HepG2 (cell line): Measurements from ENCODE around the gene CDC42EP4.
"Not testable (repeated sequence)": the region's sequence is repeated elsewhere in the genome, so short reads cannot be mapped to it uniquely, and the experiment has no call there.

Experiments
- CTCF ChIP-seq: sonication (generic); formaldehyde crosslinking; IDR thresholded peaks from 2 replicates; pipeline ENCODE4 v1.5.0; 2020; ENCODE audit warnings: mild to moderate bottlenecking, missing genetic modification reagents, moderate library complexity
- EP300 ChIP-seq, 3 experiments: sonication (generic) in 1 of 3; formaldehyde crosslinking in 1 of 3; IDR thresholded peaks; 2 replicates each; pipeline versions ENCODE4 v1.5.1 to v1.6.1; 2011 to 2020; ENCODE audit warnings: low read depth in 2 of 3, low read length in 2 of 3, borderline replicate concordance in 1 of 3, improper control_type of control experiment in 1 of 3, mild to moderate bottlenecking in 1 of 3, missing genetic modification reagents in 1 of 3, moderate library complexity in 1 of 3
- FLYWCH1 ChIP-seq: sonication (generic); formaldehyde crosslinking; IDR thresholded peaks from 2 replicates; pipeline ENCODE4 v1.8.1; 2023; ENCODE audit warnings: mild to moderate bottlenecking, missing genetic modification reagents
- GABPA ChIP-seq, 2 experiments: IDR thresholded peaks; 2 replicates each; pipeline ENCODE4 v1.6.1; 2011 to 2016; ENCODE audit warnings: low read depth in 2 of 2, low read length in 1 of 2, missing biosample characterization in 1 of 2, missing genetic modification characterization in 1 of 2
- HMGXB4 ChIP-seq, 2 experiments: sonication (generic) in 1 of 2; formaldehyde crosslinking in 1 of 2; IDR thresholded peaks; 2 replicates each; pipeline versions ENCODE4 v1.4.0 to v1.6.1; 2018 to 2020; ENCODE audit warnings: missing genetic modification reagents in 2 of 2, borderline replicate concordance in 1 of 2, low read depth in 1 of 2, mild to moderate bottlenecking in 1 of 2, missing biosample characterization in 1 of 2
- MAFK ChIP-seq, 2 experiments: IDR thresholded peaks in 1 of 2; conservative IDR thresholded peaks in 1 of 2; 2 replicates each; pipeline ENCODE4 v1.6.1; 2011; ENCODE audit warnings: improper control_type of control experiment in 2 of 2, low read length in 2 of 2
- NCOR1 ChIP-seq: fragments of 200-600 bp; sonication (generic); IDR thresholded peaks from 2 replicates; pipeline ENCODE4 v1.7.0; 2017; ENCODE audit warnings: antibody characterized with exemption, low read length, borderline replicate concordance
- POLR2A ChIP-seq, 2 experiments: IDR thresholded peaks; 2 replicates each; pipeline ENCODE4 v1.6.1; 2011; ENCODE audit warnings: low read depth in 2 of 2, low read length in 2 of 2, mild to moderate bottlenecking in 1 of 2, moderate library complexity in 1 of 2; ENCODE audit not compliant: insufficient read depth in 1 of 2
- RAD21 ChIP-seq: fragments of 450-650 bp; formaldehyde crosslinking; IDR thresholded peaks from 2 replicates; pipeline ENCODE4 v1.5.0; 2020; ENCODE audit warnings: mild to moderate bottlenecking
- SRY ChIP-seq: sonication (generic); formaldehyde crosslinking; IDR thresholded peaks from 2 replicates; pipeline ENCODE4 v1.8.0; 2022; ENCODE audit warnings: mild to moderate bottlenecking, missing genetic modification reagents
- TEF ChIP-seq: sonication (generic); formaldehyde crosslinking; IDR thresholded peaks from 2 replicates; pipeline ENCODE4 v1.5.0; 2020; ENCODE audit warnings: missing genetic modification reagents
- ZBTB10 ChIP-seq: sonication (generic); formaldehyde crosslinking; IDR thresholded peaks from 2 replicates; pipeline ENCODE4 v1.4.0; 2020; ENCODE audit warnings: missing genetic modification reagents, borderline replicate concordance
- ZFP36 ChIP-seq: fragments of 150-350 bp; IDR thresholded peaks from 2 replicates; pipeline ENCODE4 v1.6.1; 2018; ENCODE audit warnings: borderline replicate concordance, low read length, low read depth; ENCODE audit not compliant: partially characterized antibody
- ZNF503 ChIP-seq: sonication (generic); formaldehyde crosslinking; IDR thresholded peaks from 2 replicates; pipeline ENCODE4 v1.4.0; 2020; ENCODE audit warnings: missing genetic modification reagents

- not testable (repeated sequence) for TF ChIP-seq ZFP36; CTCF; EP300 (IDR thresholded peaks at IDR 0.05; ENCODE audit: low read depth in 2 of 2, low read length in 2 of 2); EP300 (CRISPR knock-in tag; IDR thresholded peaks at IDR 0.05; ENCODE audit: borderline replicate concordance); SRY (CRISPR knock-in tag); NCOR1; ZNF503; GABPA (IDR thresholded peaks at IDR 0.05; ENCODE audit: low read depth, low read length); GABPA (CRISPR knock-in tag; IDR thresholded peaks at IDR 0.05; ENCODE audit: low read depth); POLR2A (IDR thresholded peaks at IDR 0.05; ENCODE audit: insufficient read depth in 1 of 2, low read depth in 2 of 2, low read length in 2 of 2); MAFK (conservative IDR thresholded peaks at IDR 0.05 in 1 of 2, IDR thresholded peaks at IDR 0.05 in 1 of 2; ENCODE audit: low read length in 2 of 2); ZBTB10; FLYWCH1; TEF (CRISPR knock-in tag); HMGXB4 (CRISPR knock-in tag; IDR thresholded peaks at IDR 0.05; ENCODE audit: borderline replicate concordance in 1 of 2, low read depth in 1 of 2); RAD21 (CRISPR knock-in tag)
Measured at GRCh38 chr17:73312887-73313286, 1.1 kb upstream of the CDC42EP4 start.
